CD4-positive, alpha-beta memory T cell (primary cell): ENCODE measurements around the gene ISLR. TPM values are rescaled to one million over a fixed set of nuclear protein-coding genes. Genes with fewer than 3 reads are reported as not detected.

Experiments used
- CTCF ChIA-PET: fragments of 350-600 bp; sonication (Branson Sonifier 250); formaldehyde crosslinking; loops from one replicate; lab custom pipeline; 2021; ENCODE audit warnings: inconsistent platforms; ENCODE audit not compliant: partially characterized antibody; lab: Charles Lee
- POLR2A ChIA-PET: fragments of 350-600 bp; sonication (Branson Sonifier 250); formaldehyde crosslinking; loops from one replicate; lab custom pipeline; 2021; ENCODE audit not compliant: partially characterized antibody; lab: Charles Lee
- DNase-seq, 5 donors: peaks; one replicate each; pipeline versions ENCODE4 v3.0.0 to v3.0.0-alpha.2; 2020 to 2022; ENCODE audit warnings: mixed read lengths in 1 of 5
- H3K27ac ChIP-seq: one replicate; pipeline ENCODE4 v1.7.0; 2013; ENCODE audit warnings: low read depth, low read length
- H3K27me3 ChIP-seq: 2 replicates; pipeline ENCODE4 v1.7.0; 2013; ENCODE audit warnings: mild to moderate bottlenecking, low read length, moderate library complexity; ENCODE audit not compliant: insufficient read depth
- H3K36me3 ChIP-seq: 2 replicates; pipeline ENCODE4 v1.7.0; 2013; ENCODE audit warnings: mild to moderate bottlenecking, low read length, moderate library complexity; ENCODE audit not compliant: insufficient read depth
- H3K4me1 ChIP-seq: 2 replicates; pipeline ENCODE4 v1.7.0; 2013; ENCODE audit warnings: mild to moderate bottlenecking, low read length, moderate library complexity; ENCODE audit not compliant: insufficient read depth
- H3K4me3 ChIP-seq, 2 donors: one replicate each; pipeline ENCODE4 v1.7.0; 2013; ENCODE audit warnings: low read length in 2 of 2, mild to moderate bottlenecking in 1 of 2
- H3K9me3 ChIP-seq, 2 donors: one replicate each; pipeline ENCODE4 v1.7.0; 2013; ENCODE audit warnings: low read length in 2 of 2, control low read depth in 1 of 2; ENCODE audit not compliant: control insufficient read depth in 1 of 2
- H3K27ac Mint-ChIP-seq, 7 donors: one replicate each; pipeline ENCODE4 v1.8.0; 2020 to 2021; ENCODE audit warnings: mixed read lengths in 7 of 7, mild to moderate bottlenecking in 6 of 7, inconsistent platforms in 3 of 7, moderate library complexity in 3 of 7
- H3K27me3 Mint-ChIP-seq, 2 donors: one replicate each; pipeline ENCODE4 v1.8.0; 2020 to 2021; ENCODE audit warnings: mixed read lengths in 2 of 2
- H3K36me3 Mint-ChIP-seq, 2 donors: one replicate each; pipeline ENCODE4 v1.8.0; 2020 to 2021; ENCODE audit warnings: mixed read lengths in 2 of 2, inconsistent platforms in 1 of 2, mild to moderate bottlenecking in 1 of 2
- H3K4me1 Mint-ChIP-seq, 4 donors: one replicate each; pipeline ENCODE4 v1.8.0; 2020 to 2021; ENCODE audit warnings: mixed read lengths in 4 of 4, mild to moderate bottlenecking in 1 of 4
- H3K4me3 Mint-ChIP-seq, 8 donors: one replicate each; pipeline ENCODE4 v1.8.0; 2020 to 2021; ENCODE audit warnings: mixed read lengths in 8 of 8, mild to moderate bottlenecking in 7 of 8, moderate library complexity in 6 of 8, inconsistent platforms in 3 of 8
- H3K9me3 Mint-ChIP-seq, 8 donors: one replicate each; pipeline ENCODE4 v1.8.0; 2020 to 2021; ENCODE audit warnings: mixed read lengths in 8 of 8, mild to moderate bottlenecking in 5 of 8, inconsistent platforms in 3 of 8, moderate library complexity in 1 of 8
- intact Hi-C: fragments of 100-400 bp; cut with micrococcal nuclease; formaldehyde crosslinking; loops from one replicate; pipeline ENCODE4 v1.15.1; 2023
- polyA plus RNA-seq, 2 donors: library from polyadenylated mRNA; unstranded; fragments of 300-500 nt; fragmentation: Illumina TruSeq; gene quantifications; one replicate each; pipeline ENCODE4 v1.2.3, GENCODE V29; 2021
- total RNA-seq, 2 experiments: library from RNA; stranded (reverse); gene quantifications; one replicate each; pipeline ENCODE4 v1.2.3, GENCODE V29; 2021

Gene ISLR
- total and polyA plus RNA-seq, 4 experiments from 2014 or later: not detected

DNA sequence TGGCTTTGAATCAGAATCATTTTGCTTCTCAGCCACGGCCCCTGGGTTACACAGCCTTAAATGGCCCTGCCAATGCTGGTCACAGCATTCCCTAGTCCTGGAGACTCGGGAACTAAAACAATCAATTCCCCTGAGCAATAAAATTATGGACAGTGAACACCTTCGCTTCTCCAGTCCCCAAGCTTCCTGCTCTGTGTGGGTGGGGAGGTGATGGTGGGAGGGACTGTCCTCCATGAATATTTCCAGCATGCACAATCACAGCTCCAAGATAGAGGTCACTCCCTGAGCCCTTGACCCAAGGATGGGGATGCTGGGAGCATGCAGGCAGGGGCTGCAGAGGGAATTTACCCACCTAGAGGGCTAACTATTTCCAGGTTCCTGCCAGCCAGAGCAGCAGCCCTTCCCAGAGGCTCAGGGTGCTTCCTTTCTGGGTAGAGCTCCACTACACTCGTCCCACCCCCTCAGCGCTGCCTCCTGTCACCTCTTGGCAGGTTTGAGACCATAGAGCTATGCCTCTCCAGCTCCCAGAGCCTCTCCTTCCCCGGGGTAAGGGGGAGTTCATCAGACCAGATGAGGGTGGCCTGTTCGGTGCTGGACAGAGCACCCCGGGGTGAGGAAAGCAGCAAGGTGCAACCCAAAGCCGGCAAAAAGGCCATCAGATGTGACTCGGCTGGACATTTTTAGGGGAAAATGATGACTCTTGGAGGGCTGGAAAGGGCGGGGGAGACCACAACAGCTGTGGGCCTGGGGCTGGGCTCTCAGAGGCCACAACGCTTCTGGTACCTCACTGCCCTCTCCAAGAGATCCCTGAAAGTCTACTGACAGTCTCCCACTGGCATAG lies 48.1 kb downstream of the ISLR start:
- H3K9me3 Mint-ChIP-seq: no peaks in the 10 kb centered on the region
- ChIA-PET POLR2A (no interaction called here), CTCF (no interaction called here)
- H3K4me1 Mint-ChIP-seq: peaks cover 0 to 5% (median under 1%) of the 10 kb centered on the region in 4 donors
- DNase-seq: no peak
- H3K27ac Mint-ChIP-seq: no peak overlapping the region
- Histone ChIP-seq H3K4me1 (no peaks in the 10 kb centered on the region), H3K36me3 (no peaks in the 10 kb centered on the region), H3K27ac (no peak overlapping the region), H3K9me3 (no peaks in the 10 kb centered on the region), H3K27me3 (peaks cover 3% of the 10 kb centered on the region), H3K4me3 (no peak overlapping the region)
- intact Hi-C loops: no loop called here
- no peak overlapping the region for H3K4me3 Mint-ChIP-seq
- H3K36me3 Mint-ChIP-seq: no peaks in the 10 kb centered on the region
- peaks cover 19 to 33% of the 10 kb centered on the region in 2 donors for H3K27me3 Mint-ChIP-seq

DNA sequence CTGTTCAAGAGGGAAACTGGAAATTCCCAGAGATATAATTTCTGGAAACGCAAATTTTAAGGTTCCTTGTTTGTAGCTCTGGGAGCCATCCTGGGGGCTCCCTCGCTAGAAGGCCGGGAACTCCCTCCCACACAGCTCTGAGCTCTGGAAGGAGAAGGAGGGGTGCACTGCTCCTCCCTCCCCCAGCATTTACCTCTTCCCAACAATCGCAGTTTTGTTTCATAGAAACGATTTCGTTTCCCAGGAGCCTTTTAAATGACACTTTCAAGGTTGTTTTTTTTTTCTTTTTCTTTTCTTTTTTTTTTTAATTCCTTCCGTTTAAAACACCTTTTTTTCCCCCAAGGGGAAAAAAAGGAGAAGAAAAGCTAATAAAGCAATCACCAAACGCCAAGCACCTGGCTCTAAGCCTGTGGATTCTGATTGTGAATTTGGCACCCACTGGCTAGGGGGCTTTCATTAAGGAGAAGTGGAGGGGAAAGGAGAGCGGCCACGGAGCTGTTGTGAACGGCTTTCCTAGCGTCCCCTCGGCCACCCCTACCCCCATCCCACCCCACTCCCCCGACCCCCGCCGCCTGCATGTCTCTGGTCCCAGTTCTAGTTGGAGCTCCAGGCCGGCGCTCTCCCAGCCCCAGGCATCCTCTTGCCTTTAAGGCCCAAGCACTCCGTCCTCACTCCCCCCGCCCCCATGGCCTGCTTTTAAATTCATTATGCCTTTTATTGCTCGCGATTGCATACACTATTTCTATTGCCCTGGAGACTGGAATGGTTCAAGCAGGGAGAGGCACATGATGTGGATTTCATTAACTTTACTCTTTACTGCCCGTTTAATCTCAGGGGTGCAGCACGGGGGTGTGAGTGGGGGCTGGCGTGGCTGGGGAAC lies 49.0 kb downstream of the ISLR start:
- Mint-ChIP-seq H3K9me3 (no peaks in the 10 kb centered on the region), H3K27ac (no peak overlapping the region), H3K4me1 (peaks cover 0 to 5% (median under 1%) of the 10 kb centered on the region in 4 donors), H3K27me3 (peaks cover 21 to 35% of the 10 kb centered on the region in 2 donors), H3K36me3 (no peaks in the 10 kb centered on the region), H3K4me3 (no peak overlapping the region)
- Histone ChIP-seq H3K9me3 (no peaks in the 10 kb centered on the region), H3K4me3 (no peak overlapping the region), H3K27me3 (peaks cover 3% of the 10 kb centered on the region), H3K4me1 (no peaks in the 10 kb centered on the region), H3K27ac (no peak overlapping the region), H3K36me3 (no peaks in the 10 kb centered on the region)
- ChIA-PET CTCF (interaction anchor here (0.7 kb wide), 1 partner anchor 82 kb away, joined by 3 read pairs; no protein-coding TSS in a partner anchor), POLR2A (no interaction called here)
- intact Hi-C loops: no loop called here
- DNase-seq: no peak

DNA sequence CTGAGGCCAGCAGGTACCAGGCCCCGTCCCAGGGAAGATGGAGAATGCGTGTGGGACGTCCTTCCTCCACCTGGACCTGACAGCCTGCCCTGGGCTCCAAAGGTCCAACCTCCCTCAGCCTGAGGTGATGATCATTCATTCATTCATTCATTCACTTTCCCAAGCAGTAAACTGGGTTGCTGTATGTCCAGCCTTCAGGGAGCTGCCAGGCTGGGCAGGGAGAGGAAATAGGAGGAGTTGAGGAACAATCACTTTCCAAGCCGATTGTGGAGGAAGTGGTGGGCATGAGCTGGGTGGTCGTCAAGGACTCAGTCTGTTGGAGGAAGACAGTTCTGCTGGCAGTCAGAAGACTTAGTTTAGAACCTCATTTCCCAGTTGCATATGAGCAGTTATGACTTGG lies 52.4 kb downstream of the ISLR start:
- H3K4me1 Mint-ChIP-seq: peaks cover 0 to 5% (median under 1%) of the 10 kb centered on the region in 4 donors
- ChIA-PET POLR2A (no interaction called here), CTCF (no interaction called here)
- no peak overlapping the region for H3K4me3 Mint-ChIP-seq
- Histone ChIP-seq H3K36me3 (no peaks in the 10 kb centered on the region), H3K4me1 (no peaks in the 10 kb centered on the region), H3K9me3 (no peaks in the 10 kb centered on the region), H3K27ac (no peak overlapping the region), H3K4me3 (no peak overlapping the region), H3K27me3 (no peaks in the 10 kb centered on the region)
- no peak overlapping the region for H3K27ac Mint-ChIP-seq
- H3K27me3 Mint-ChIP-seq: peaks cover 24 to 34% of the 10 kb centered on the region in 2 donors
- no peaks in the 10 kb centered on the region for H3K36me3 Mint-ChIP-seq
- no peaks in the 10 kb centered on the region for H3K9me3 Mint-ChIP-seq
- no peak for DNase-seq
- intact Hi-C loops: no loop called here

Other genes with a start within 250 kb of the ISLR start
- gene LOXL1, start 247.2 kb upstream of the ISLR start, total RNA-seq: 1 to 10 TPM; 1.6 to 2.1 TPM
- 10 to 100 TPM in 1 of 2 donors, 1 to 10 TPM in 1; 6.4 to 13.1 TPM for gene LOXL1, start 247.2 kb upstream of the ISLR start, polyA plus RNA-seq
- gene STOML1, start 181.4 kb upstream of the ISLR start, total RNA-seq: 10 to 100 TPM; 10.8 to 11.1 TPM
- gene STOML1, start 181.4 kb upstream of the ISLR start, polyA plus RNA-seq: 1 to 10 TPM; 8.1 to 8.7 TPM
- gene PML, start 179.0 kb upstream of the ISLR start, total RNA-seq: 10 to 100 TPM; 61.5 to 66.6 TPM
- 10 to 100 TPM in 1 of 2 donors, 1 to 10 TPM in 1; 9.6 to 33.2 TPM for gene PML, start 179.0 kb upstream of the ISLR start, polyA plus RNA-seq
- under 1 TPM; 0.17 to 0.20 TPM for gene GOLGA6A, start 91.2 kb upstream of the ISLR start, total RNA-seq
- gene GOLGA6A, start 91.2 kb upstream of the ISLR start, polyA plus RNA-seq: not detected
- not detected for gene ISLR2, start 43.1 kb upstream of the ISLR start, total RNA-seq
- not detected for gene ISLR2, start 43.1 kb upstream of the ISLR start, polyA plus RNA-seq
- gene STRA6, start 29.1 kb downstream of the ISLR start, total RNA-seq: not detected
- gene STRA6, start 29.1 kb downstream of the ISLR start, polyA plus RNA-seq: not detected
- not detected for gene CCDC33, start 62.6 kb downstream of the ISLR start, total RNA-seq
- gene CCDC33, start 62.6 kb downstream of the ISLR start, polyA plus RNA-seq: not detected
- gene CYP11A1, start 193.9 kb downstream of the ISLR start, total RNA-seq: not detected
- not detected for gene CYP11A1, start 193.9 kb downstream of the ISLR start, polyA plus RNA-seq